ENCODE results near the gene GALR2.

Gene GALR2

GRCh38 chr17:76079956-76080767 is 5.6 kb downstream of the GALR2 start:
- DNase-seq (ENCODE audit: low read depth in 2 of 2) = no peak

GRCh38 chr17:76080768-76081287 is 6.2 kb downstream of the GALR2 start:
- DNase-seq (ENCODE audit: low read depth in 2 of 2) = no peak

GRCh38 chr17:76081295-76082210 is 7.0 kb downstream of the GALR2 start:
- no peak for DNase-seq (ENCODE audit: low read depth in 2 of 2)

- DNase-seq (ENCODE audit: low read depth in 2 of 2) = no peak
These were observed 8.0 kb downstream of the GALR2 start for GRCh38 chr17:76082326-76083251.

GRCh38 chr17:76083536-76084182 is 9.1 kb downstream of the GALR2 start:
- no peak for DNase-seq (ENCODE audit: low read depth in 2 of 2)

GRCh38 chr17:76085066-76085730 is 10.6 kb downstream of the GALR2 start:
- DNase-seq (ENCODE audit: low read depth in 2 of 2) = no peak

- DNase-seq (ENCODE audit: low read depth in 2 of 2) = no peak
These were observed 11.3 kb downstream of the GALR2 start for GRCh38 chr17:76085731-76086366.

- DNase-seq (ENCODE audit: low read depth in 2 of 2) = no peak
These were observed 11.8 kb downstream of the GALR2 start for GRCh38 chr17:76086384-76086783.

- no peak for DNase-seq (ENCODE audit: low read depth in 2 of 2)
These were observed 12.9 kb downstream of the GALR2 start for GRCh38 chr17:76087531-76087930.

GRCh38 chr17:76088041-76088867 is 13.7 kb downstream of the GALR2 start:
- DNase-seq (ENCODE audit: low read depth in 2 of 2) = no peak

- no peak for DNase-seq (ENCODE audit: low read depth in 2 of 2)
These were observed 14.4 kb downstream of the GALR2 start for GRCh38 chr17:76088868-76089576.

- no peak for DNase-seq (ENCODE audit: low read depth in 2 of 2)
These were observed 15.3 kb downstream of the GALR2 start for GRCh38 chr17:76089680-76090516.

- DNase-seq (ENCODE audit: low read depth in 2 of 2) = no peak
These were observed 16.0 kb downstream of the GALR2 start for GRCh38 chr17:76090517-76091129.

- no peak for DNase-seq (ENCODE audit: low read depth in 2 of 2)
These were observed 17.1 kb downstream of the GALR2 start for GRCh38 chr17:76091526-76092286.

- DNase-seq (ENCODE audit: low read depth in 2 of 2) = no peak
These were observed 18.2 kb downstream of the GALR2 start for GRCh38 chr17:76092526-76093413.

All from fibroblast of skin of left biceps (primary cell).